H1 (cell line): Measurements from ENCODE around the gene IL13. TPM values are rescaled to one million over a fixed set of nuclear protein-coding genes. Genes with fewer than 3 reads are reported as not detected.

Experiments used
- CTCF ChIA-PET: fragments of 300-600 bp; sonication (Branson Sonifier 250); formaldehyde crosslinking; loops from one replicate; lab custom pipeline; 2021; ENCODE audit not compliant: partially characterized antibody; lab: Charles Lee
- POLR2A ChIA-PET: fragments of 300-600 bp; sonication (Branson Sonifier 250); formaldehyde crosslinking; loops from one replicate; lab custom pipeline; 2021; ENCODE audit warnings: inconsistent platforms; ENCODE audit not compliant: partially characterized antibody; lab: Charles Lee
- DNase-seq, 2 experiments: peaks; one replicate each; pipeline versions ENCODE4 v3.0.0 to v3.0.0-alpha.2; 2010 to 2022; ENCODE audit warnings: low spot score in 2 of 2, low read depth in 1 of 2, mixed read lengths in 1 of 2
- FAIRE-seq: peaks from 2 replicates; lab custom pipeline; 2011; peaks lifted over from hg19 to GRCh38; lab: Jason Lieb, UNC
- H2AFZ ChIP-seq: 2 replicates; pipeline ENCODE4 v1.8.1; 2012; ENCODE audit warnings: low read length, inconsistent platforms
- H2AK5ac ChIP-seq: 2 replicates; pipeline ENCODE4 v1.6.1; 2013; ENCODE audit warnings: low read depth, low read length
- H2BK120ac ChIP-seq: replicated peaks from 2 replicates; pipeline ENCODE3; 2013; ENCODE audit warnings: low read depth, low read length, inconsistent platforms
- H2BK12ac ChIP-seq: 2 replicates; pipeline ENCODE4 v1.6.1; 2013; ENCODE audit warnings: low read depth, low read length
- H2BK15ac ChIP-seq: 2 replicates; pipeline ENCODE4 v1.6.1; 2013; ENCODE audit warnings: low read length
- H2BK20ac ChIP-seq: 2 replicates; pipeline ENCODE4 v1.6.1; 2013; ENCODE audit warnings: low read length
- H2BK5ac ChIP-seq: 2 replicates; pipeline ENCODE4 v1.6.1; 2013; ENCODE audit warnings: low read depth, low read length
- H3K14ac ChIP-seq: 2 replicates; pipeline ENCODE4 v1.6.1; 2013; ENCODE audit warnings: inconsistent platforms; ENCODE audit not compliant: insufficient read length
- H3K18ac ChIP-seq: 2 replicates; pipeline ENCODE4 v1.6.1; 2013; ENCODE audit warnings: low read length; ENCODE audit errors: extremely low read depth
- H3K23ac ChIP-seq: 2 replicates; pipeline ENCODE4 v1.6.1; 2013; ENCODE audit warnings: inconsistent platforms; ENCODE audit not compliant: insufficient read length
- H3K23me2 ChIP-seq: 2 replicates; pipeline ENCODE4 v1.6.1; 2013; ENCODE audit warnings: low read depth, low read length
- H3K27ac ChIP-seq: 2 replicates; pipeline ENCODE4 v1.6.1; 2011; ENCODE audit warnings: low read depth, low read length, inconsistent platforms
- H3K27me3 ChIP-seq, 4 experiments: replicated peaks in 1 of 4; 1 replicate in 1 of 4; 2 replicates in 3 of 4; pipeline versions ENCODE4 v1.6.1 to v1.8.1; 2011 to 2013; ENCODE audit warnings: low read length in 3 of 4, mild to moderate bottlenecking in 3 of 4, inconsistent platforms in 2 of 4, mixed read lengths in 2 of 4, moderate library complexity in 1 of 4; ENCODE audit not compliant: control insufficient read depth in 3 of 4, insufficient read depth in 3 of 4; ENCODE audit errors: extremely low read depth in 1 of 4
- H3K36me3 ChIP-seq, 4 experiments: 2 replicates each; pipeline versions ENCODE4 v1.6.1 to v1.8.1; 2011 to 2013; ENCODE audit warnings: mild to moderate bottlenecking in 4 of 4, low read length in 3 of 4, moderate library complexity in 2 of 4, control low read depth in 1 of 4, inconsistent platforms in 1 of 4; ENCODE audit not compliant: insufficient read depth in 4 of 4, control insufficient read depth in 2 of 4
- H3K4ac ChIP-seq: replicated peaks from 2 replicates; pipeline ENCODE3; 2013; ENCODE audit warnings: low read length, low read depth, mixed read lengths, inconsistent platforms; ENCODE audit not compliant: insufficient read length
- H3K4me1 ChIP-seq, 4 experiments: replicated peaks in 1 of 4; 1 replicate in 1 of 4; 2 replicates in 3 of 4; pipeline versions ENCODE4 v1.6.1 to v1.8.1; 2011 to 2013; ENCODE audit warnings: low read length in 3 of 4, inconsistent platforms in 2 of 4, mixed read lengths in 1 of 4; ENCODE audit not compliant: insufficient read depth in 4 of 4, control insufficient read depth in 3 of 4
- H3K4me2 ChIP-seq, 2 experiments: 2 replicates each; pipeline versions ENCODE4 v1.6.1 to v1.8.1; 2011 to 2013; ENCODE audit warnings: low read depth in 2 of 2, low read length in 2 of 2, control low read depth in 1 of 2, inconsistent platforms in 1 of 2, mild to moderate bottlenecking in 1 of 2; ENCODE audit not compliant: insufficient read depth in 1 of 2
- H3K4me3 ChIP-seq, 4 experiments: fragments of 200-600, 300-600 bp in 1 of 4; sonication (generic), shearing (Covaris generic), sonication (Bioruptor Twin) in 1 of 4; 2 replicates each; pipeline versions ENCODE4 v1.5.1 to v1.8.1; 2011 to 2016; ENCODE audit warnings: low read length in 4 of 4, low read depth in 3 of 4, control low read depth in 2 of 4, inconsistent platforms in 2 of 4, mild to moderate bottlenecking in 2 of 4, mixed read lengths in 1 of 4, moderate library complexity in 1 of 4; ENCODE audit not compliant: insufficient read depth in 2 of 4; ENCODE audit errors: extremely low read depth in 1 of 4
- H3K56ac ChIP-seq: replicated peaks from 2 replicates; pipeline ENCODE3; 2013; ENCODE audit warnings: low read depth, mild to moderate bottlenecking, mixed read lengths, low read length, inconsistent platforms; ENCODE audit not compliant: insufficient read length
- H3K79me1 ChIP-seq: 2 replicates; pipeline ENCODE4 v1.6.1; 2013; ENCODE audit warnings: low read depth, low read length, control low read depth
- H3K79me2 ChIP-seq, 2 experiments: 2 replicates each; pipeline versions ENCODE4 v1.6.1 to v1.8.1; 2012 to 2013; ENCODE audit warnings: low read length in 2 of 2, mild to moderate bottlenecking in 2 of 2, inconsistent platforms in 1 of 2; ENCODE audit not compliant: insufficient read depth in 2 of 2, control insufficient read depth in 1 of 2
- H3K9ac ChIP-seq, 4 experiments: replicated peaks in 1 of 4; 1 replicate in 1 of 4; 2 replicates in 3 of 4; pipeline versions ENCODE4 v1.6.1 to v1.8.1; 2011 to 2013; ENCODE audit warnings: low read depth in 3 of 4, low read length in 3 of 4, control low read depth in 2 of 4, mild to moderate bottlenecking in 2 of 4, moderate library complexity in 2 of 4, inconsistent platforms in 1 of 4; ENCODE audit errors: extremely low read depth in 1 of 4
- H3K9me3 ChIP-seq, 2 experiments: 2 replicates each; pipeline versions ENCODE4 v1.6.1 to v1.8.1; 2012 to 2013; ENCODE audit warnings: mild to moderate bottlenecking in 2 of 2, moderate library complexity in 2 of 2, control low read depth in 1 of 2, inconsistent platforms in 1 of 2, low read depth in 1 of 2, low read length in 1 of 2, mixed read lengths in 1 of 2; ENCODE audit not compliant: insufficient read depth in 2 of 2
- H4K20me1 ChIP-seq, 2 experiments: replicated peaks in 1 of 2; 2 replicates each; pipeline versions ENCODE3 to v1.8.1; 2011 to 2013; ENCODE audit warnings: inconsistent platforms in 2 of 2, low read length in 2 of 2, mild to moderate bottlenecking in 1 of 2; ENCODE audit not compliant: insufficient read depth in 2 of 2, control insufficient read depth in 1 of 2
- H4K5ac ChIP-seq: 2 replicates; pipeline ENCODE4 v1.6.1; 2013; ENCODE audit warnings: low read length, low read depth, mixed read lengths, inconsistent platforms; ENCODE audit not compliant: insufficient read length
- H4K8ac ChIP-seq: 2 replicates; pipeline ENCODE4 v1.8.0; 2013; ENCODE audit warnings: mild to moderate bottlenecking, moderate library complexity, low read length, inconsistent platforms; ENCODE audit not compliant: insufficient read depth; ENCODE audit errors: extremely low read depth
- H4K91ac ChIP-seq: replicated peaks from 2 replicates; pipeline ENCODE3; 2013; ENCODE audit warnings: low read length, mixed read lengths, inconsistent platforms; ENCODE audit not compliant: insufficient read length
- CEBPB ChIP-seq: IDR thresholded peaks from 2 replicates; pipeline ENCODE4 v1.6.1; 2012; ENCODE audit warnings: low read depth, low read length
- CHD1 ChIP-seq: IDR thresholded peaks from 2 replicates; pipeline ENCODE4 v1.6.1; 2012; ENCODE audit warnings: low read depth, low read length, improper control_type of control experiment
- CHD2 ChIP-seq: IDR thresholded peaks from 2 replicates; pipeline ENCODE4 v1.6.1; 2012; ENCODE audit warnings: low read length, improper control_type of control experiment
- CREB1 ChIP-seq: IDR thresholded peaks from 2 replicates; pipeline ENCODE4 v1.6.1; 2012; ENCODE audit warnings: inconsistent platforms
- GTF2F1 ChIP-seq: IDR thresholded peaks from 2 replicates; pipeline ENCODE4 v1.6.1; 2012; ENCODE audit warnings: low read depth, low read length, improper control_type of control experiment, borderline replicate concordance
- JUND ChIP-seq: IDR thresholded peaks from 2 replicates; pipeline ENCODE4 v1.6.1; 2011; ENCODE audit warnings: mild to moderate bottlenecking, improper control_type of control experiment, low read length
- KDM4A ChIP-seq: IDR thresholded peaks from one replicate; pipeline ENCODE4 v1.7.1; 2012; ENCODE audit warnings: low read depth, mild to moderate bottlenecking, moderate library complexity, low read length, inconsistent platforms; ENCODE audit not compliant: severe bottlenecking
- MAFK ChIP-seq: IDR thresholded peaks from 2 replicates; pipeline ENCODE4 v1.6.1; 2012; ENCODE audit warnings: low read depth, mild to moderate bottlenecking, improper control_type of control experiment, low read length
- POLR2AphosphoS5 ChIP-seq: IDR thresholded peaks from 2 replicates; pipeline ENCODE4 v1.6.1; 2011; ENCODE audit warnings: low read depth, low read length
- RBBP5 ChIP-seq: IDR thresholded peaks from 2 replicates; pipeline ENCODE4 v1.7.1; 2012; ENCODE audit warnings: low read depth, mild to moderate bottlenecking, inconsistent platforms, low read length, moderate library complexity, borderline replicate concordance
- RNF2 ChIP-seq: fragments of 200-900, 300-1000 bp; sonication (generic); IDR thresholded peaks from 2 replicates; pipeline ENCODE4 v1.7.1; 2016; ENCODE audit warnings: borderline replicate concordance, low read depth, mild to moderate bottlenecking, antibody characterized with exemption, low read length; ENCODE audit not compliant: poor library complexity, severe bottlenecking; ENCODE audit errors: missing control alignments
- SIN3A ChIP-seq, 2 experiments: IDR thresholded peaks in 1 of 2; conservative IDR thresholded peaks in 1 of 2; 2 replicates each; pipeline ENCODE4 v1.6.1; 2011 to 2012; ENCODE audit warnings: low read length in 2 of 2, improper control_type of control experiment in 1 of 2, low read depth in 1 of 2, mild to moderate bottlenecking in 1 of 2
- WGBS, 2 experiments: shearing (Covaris generic) in 1 of 2; methylation state at CpG; one replicate each; pipeline versions ENCODE4 v1.1.6 to v1.1.7; 2013 to 2015; ENCODE audit warnings: low lambda C conversion rate in 2 of 2, mixed read lengths in 2 of 2, inconsistent platforms in 1 of 2, low coverage in 1 of 2, missing lambda C conversion rate in 1 of 2; ENCODE audit not compliant: insufficient replicate concordance in 2 of 2, insufficient coverage in 1 of 2, insufficient read length in 1 of 2; ENCODE audit errors: extremely low coverage in 1 of 2, missing lambda C conversion rate in 1 of 2; 5-methylcytosine and 5-hydroxymethylcytosine counted together
- polyA plus RNA-seq, 7 experiments: library from polyadenylated mRNA; depleted of rRNA in 3 of 7; stranded (reverse) in 5 of 7; unstranded in 2 of 7; fragments of >200 nt in 5 of 7; fragments of 200-250 nt in 2 of 7; gene quantifications; 1 replicate in 5 of 7; 2 replicates in 1 of 7; 4 replicates in 1 of 7; pipeline versions ENCODE4 v1.2.1 to v1.2.3, GENCODE V29; 2011 to 2013; ENCODE audit warnings: missing spikeins in 2 of 7, mixed read lengths in 2 of 7
- total RNA-seq: library from RNA; stranded (reverse); fragmentation: NEBNext Ultra II Directional; extraction: Animal tissue kit (Norgen Biotek cat#: 25700); gene quantifications from 2 replicates; pipeline ENCODE4 v1.2.1, GENCODE V29; 2021
- TF ChIP-seq, protein P1 (sequence below): IDR thresholded peaks from 2 replicates; pipeline ENCODE4 v1.6.1; 2012; ENCODE audit warnings: inconsistent platforms

IL13 gene
- total and polyA plus RNA-seq, 2 of the 8 experiments (the other 6 are each of a cell fraction or from before 2014, with no cell fraction given) = not detected

- no peaks in the 10 kb centered on the region for H3K9me3 ChIP-seq
- H3K18ac ChIP-seq = no peak overlapping the region
- H3K23ac ChIP-seq = no peak overlapping the region
- H4K5ac ChIP-seq = no peak overlapping the region
- no peak overlapping the region for H2AK5ac ChIP-seq
- H4K91ac ChIP-seq = no peak overlapping the region
- DNase-seq (no peak), FAIRE-seq (no peak)
- H3K4me3 ChIP-seq = no peak overlapping the region
- 86% methylated on average over 7 of the region's 7 CpGs; no CpG with 5 or more reads in 1 of the 2 experiments for WGBS, 2 experiments
- CTCF ChIA-PET = interaction anchor here (1.0 to 3.1 kb wide), 5 partner anchors 11 to 66 kb away, joined by 3 to 18 read pairs (median 3); no protein-coding TSS in a partner anchor
- H3K14ac ChIP-seq = no peak overlapping the region
- no peak overlapping the region for H3K9ac ChIP-seq
- POLR2A ChIA-PET = no interaction called here
- H3K27me3 ChIP-seq = no peaks in the 10 kb centered on the region
- no peaks in the 10 kb centered on the region for H4K20me1 ChIP-seq
- H3K23me2 ChIP-seq = no peaks in the 10 kb centered on the region
- no peak overlapping the region for H2BK120ac ChIP-seq
- no peak overlapping the region for H3K56ac ChIP-seq
- no peaks in the 10 kb centered on the region for H3K79me2 ChIP-seq
- H2BK15ac ChIP-seq = no peak overlapping the region
- H3K4ac ChIP-seq = no peak overlapping the region
- H3K4me2 ChIP-seq = no peak overlapping the region
- H3K36me3 ChIP-seq = no peaks in the 10 kb centered on the region
- H2BK12ac ChIP-seq = no peak overlapping the region
- no peak overlapping the region for H2BK20ac ChIP-seq
- no peak overlapping the region for H2BK5ac ChIP-seq
- H3K27ac ChIP-seq = no peak overlapping the region
- no peaks in the 10 kb centered on the region for H3K4me1 ChIP-seq
- H3K79me1 ChIP-seq = no peaks in the 10 kb centered on the region
- no peak overlapping the region for H2AFZ ChIP-seq
- H4K8ac ChIP-seq = no peak overlapping the region
- TF ChIP-seq MAFK (no peak), CEBPB (no peak), CHD1 (no peak), CREB1 (no peak), SIN3A (conservative IDR thresholded peaks at IDR 0.05 in 1 of 2, IDR thresholded peaks at IDR 0.05 in 1 of 2; ENCODE audit: low read depth in 1 of 2, low read length in 2 of 2) (no peak), CHD2 (no peak), KDM4A (no peak), POLR2AphosphoS5 (no peak), RBBP5 (no peak), RNF2 (no peak), JUND (no peak), GTF2F1 (no peak)
- TF ChIP-seq, protein P1, sequence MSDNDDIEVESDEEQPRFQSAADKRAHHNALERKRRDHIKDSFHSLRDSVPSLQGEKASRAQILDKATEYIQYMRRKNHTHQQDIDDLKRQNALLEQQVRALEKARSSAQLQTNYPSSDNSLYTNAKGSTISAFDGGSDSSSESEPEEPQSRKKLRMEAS = no peak
These were observed 30.8 kb downstream of the IL13 start for GRCh38 chr5:132688536-132689339.
